ENCODE measurements around the gene FOXL2. TPM values are rescaled to one million over a fixed set of nuclear protein-coding genes. Genes with fewer than 3 reads are reported as not detected.

FOXL2 gene
- total and polyA plus RNA-seq, 9 of the 15 experiments (the other 6 are each of a cell fraction or from before 2014, with no cell fraction given) = 0.27 to 22.1 (median 3.2) TPM

GRCh38 chr3:138938056-138938876 lies 8.7 kb downstream of the FOXL2 start:
- Histone ChIP-seq H3K79me2 (ENCODE audit: control insufficient read depth, insufficient read depth, low read length) (peaks cover 24% of the 10 kb centered on the region), H4K20me1 (replicated peaks; ENCODE audit: control insufficient read depth, insufficient read depth, low read length) (no peaks in the 10 kb centered on the region; the same call in 1 of the 2 replicates), H3K36me3 (ENCODE audit: control insufficient read depth, insufficient read depth, low read length) (peaks cover 20% of the 10 kb centered on the region), H3K9me3 (replicated peaks; ENCODE audit: control insufficient read depth, insufficient read depth, low read depth, low read length) (no peaks in the 10 kb centered on the region), H2AFZ (ENCODE audit: low read depth, low read length) (no peak overlapping the region), H3K4me1 (replicated peaks in 1 of 2; ENCODE audit: control insufficient read depth in 2 of 2, insufficient read depth in 2 of 2, low read length in 2 of 2) (peaks cover 18 to 55% of the 10 kb centered on the region in 2 experiments; a peak in 4 of 5 replicates), H3K9me1 (ENCODE audit: control insufficient read depth, insufficient read depth, low read length) (no peaks in the 10 kb centered on the region), H3K4me2 (ENCODE audit: insufficient read depth, low read length) (no peak overlapping the region; the same call in 1 of the 2 replicates), H3K27me3 (ENCODE audit: control insufficient read depth in 2 of 2, insufficient read depth in 2 of 2, low read length in 2 of 2) (no peaks in the 10 kb centered on the region), H3K27ac (ENCODE audit: extremely low read depth, low read depth, low read length) (no peak overlapping the region), H3K9ac (ENCODE audit: insufficient read depth in 1 of 2, low read depth in 2 of 2, low read length in 2 of 2) (no peak overlapping the region), H3K4me3 (no peak overlapping the region)
- in situ Hi-C loops (cut with MboI) (loop anchor here (5.0 to 25.0 kb wide), 3 partner anchors 394 to 876 kb away; no protein-coding TSS in a partner anchor), intact Hi-C loops (cut with micrococcal nuclease) (loop anchor here (5.0 kb wide), 1 partner anchor 389 kb away; no protein-coding TSS in a partner anchor)
- POLR2A ChIA-PET = interaction anchor here (0.6 to 1.2 kb wide), 2 partner anchors 13 to 277 kb away, joined by 3 read pairs; no protein-coding TSS in a partner anchor
- ATAC-seq = no peak
- CTCF ChIA-PET (ENCODE audit: low intra/inter-chr PET ratio) = no interaction called here
- no TSS peak for BruUV-seq (replicated peaks)
- peak in 1 of 4 experiments; percentile 48 for DNase-seq (ENCODE audit: extremely low read depth in 1 of 4, low spot score in 3 of 4)
- 61% methylated on average over 19 of the region's 48 CpGs for WGBS (ENCODE audit: insufficient coverage, low coverage, missing lambda C conversion rate)
- FAIRE-seq = no peak
- no peak for TF ChIP-seq PCBP1 (IDR thresholded peaks at IDR 0.05; ENCODE audit: low read depth, low read length, poor library complexity, severe bottlenecking)
- TF ChIP-seq MLX (CRISPR knock-in tag; conservative IDR thresholded peaks at IDR 0.05) = no peak
- 0 out of 2 replicates have a peak, but pooled peaks have one; percentile 10 for TF ChIP-seq RBFOX2 (IDR thresholded peaks at IDR 0.05; ENCODE audit: low read depth, low read length)
- TF ChIP-seq ATF2 (CRISPR knock-in tag; IDR thresholded peaks at IDR 0.05) = no peak
- TF ChIP-seq, protein P1, sequence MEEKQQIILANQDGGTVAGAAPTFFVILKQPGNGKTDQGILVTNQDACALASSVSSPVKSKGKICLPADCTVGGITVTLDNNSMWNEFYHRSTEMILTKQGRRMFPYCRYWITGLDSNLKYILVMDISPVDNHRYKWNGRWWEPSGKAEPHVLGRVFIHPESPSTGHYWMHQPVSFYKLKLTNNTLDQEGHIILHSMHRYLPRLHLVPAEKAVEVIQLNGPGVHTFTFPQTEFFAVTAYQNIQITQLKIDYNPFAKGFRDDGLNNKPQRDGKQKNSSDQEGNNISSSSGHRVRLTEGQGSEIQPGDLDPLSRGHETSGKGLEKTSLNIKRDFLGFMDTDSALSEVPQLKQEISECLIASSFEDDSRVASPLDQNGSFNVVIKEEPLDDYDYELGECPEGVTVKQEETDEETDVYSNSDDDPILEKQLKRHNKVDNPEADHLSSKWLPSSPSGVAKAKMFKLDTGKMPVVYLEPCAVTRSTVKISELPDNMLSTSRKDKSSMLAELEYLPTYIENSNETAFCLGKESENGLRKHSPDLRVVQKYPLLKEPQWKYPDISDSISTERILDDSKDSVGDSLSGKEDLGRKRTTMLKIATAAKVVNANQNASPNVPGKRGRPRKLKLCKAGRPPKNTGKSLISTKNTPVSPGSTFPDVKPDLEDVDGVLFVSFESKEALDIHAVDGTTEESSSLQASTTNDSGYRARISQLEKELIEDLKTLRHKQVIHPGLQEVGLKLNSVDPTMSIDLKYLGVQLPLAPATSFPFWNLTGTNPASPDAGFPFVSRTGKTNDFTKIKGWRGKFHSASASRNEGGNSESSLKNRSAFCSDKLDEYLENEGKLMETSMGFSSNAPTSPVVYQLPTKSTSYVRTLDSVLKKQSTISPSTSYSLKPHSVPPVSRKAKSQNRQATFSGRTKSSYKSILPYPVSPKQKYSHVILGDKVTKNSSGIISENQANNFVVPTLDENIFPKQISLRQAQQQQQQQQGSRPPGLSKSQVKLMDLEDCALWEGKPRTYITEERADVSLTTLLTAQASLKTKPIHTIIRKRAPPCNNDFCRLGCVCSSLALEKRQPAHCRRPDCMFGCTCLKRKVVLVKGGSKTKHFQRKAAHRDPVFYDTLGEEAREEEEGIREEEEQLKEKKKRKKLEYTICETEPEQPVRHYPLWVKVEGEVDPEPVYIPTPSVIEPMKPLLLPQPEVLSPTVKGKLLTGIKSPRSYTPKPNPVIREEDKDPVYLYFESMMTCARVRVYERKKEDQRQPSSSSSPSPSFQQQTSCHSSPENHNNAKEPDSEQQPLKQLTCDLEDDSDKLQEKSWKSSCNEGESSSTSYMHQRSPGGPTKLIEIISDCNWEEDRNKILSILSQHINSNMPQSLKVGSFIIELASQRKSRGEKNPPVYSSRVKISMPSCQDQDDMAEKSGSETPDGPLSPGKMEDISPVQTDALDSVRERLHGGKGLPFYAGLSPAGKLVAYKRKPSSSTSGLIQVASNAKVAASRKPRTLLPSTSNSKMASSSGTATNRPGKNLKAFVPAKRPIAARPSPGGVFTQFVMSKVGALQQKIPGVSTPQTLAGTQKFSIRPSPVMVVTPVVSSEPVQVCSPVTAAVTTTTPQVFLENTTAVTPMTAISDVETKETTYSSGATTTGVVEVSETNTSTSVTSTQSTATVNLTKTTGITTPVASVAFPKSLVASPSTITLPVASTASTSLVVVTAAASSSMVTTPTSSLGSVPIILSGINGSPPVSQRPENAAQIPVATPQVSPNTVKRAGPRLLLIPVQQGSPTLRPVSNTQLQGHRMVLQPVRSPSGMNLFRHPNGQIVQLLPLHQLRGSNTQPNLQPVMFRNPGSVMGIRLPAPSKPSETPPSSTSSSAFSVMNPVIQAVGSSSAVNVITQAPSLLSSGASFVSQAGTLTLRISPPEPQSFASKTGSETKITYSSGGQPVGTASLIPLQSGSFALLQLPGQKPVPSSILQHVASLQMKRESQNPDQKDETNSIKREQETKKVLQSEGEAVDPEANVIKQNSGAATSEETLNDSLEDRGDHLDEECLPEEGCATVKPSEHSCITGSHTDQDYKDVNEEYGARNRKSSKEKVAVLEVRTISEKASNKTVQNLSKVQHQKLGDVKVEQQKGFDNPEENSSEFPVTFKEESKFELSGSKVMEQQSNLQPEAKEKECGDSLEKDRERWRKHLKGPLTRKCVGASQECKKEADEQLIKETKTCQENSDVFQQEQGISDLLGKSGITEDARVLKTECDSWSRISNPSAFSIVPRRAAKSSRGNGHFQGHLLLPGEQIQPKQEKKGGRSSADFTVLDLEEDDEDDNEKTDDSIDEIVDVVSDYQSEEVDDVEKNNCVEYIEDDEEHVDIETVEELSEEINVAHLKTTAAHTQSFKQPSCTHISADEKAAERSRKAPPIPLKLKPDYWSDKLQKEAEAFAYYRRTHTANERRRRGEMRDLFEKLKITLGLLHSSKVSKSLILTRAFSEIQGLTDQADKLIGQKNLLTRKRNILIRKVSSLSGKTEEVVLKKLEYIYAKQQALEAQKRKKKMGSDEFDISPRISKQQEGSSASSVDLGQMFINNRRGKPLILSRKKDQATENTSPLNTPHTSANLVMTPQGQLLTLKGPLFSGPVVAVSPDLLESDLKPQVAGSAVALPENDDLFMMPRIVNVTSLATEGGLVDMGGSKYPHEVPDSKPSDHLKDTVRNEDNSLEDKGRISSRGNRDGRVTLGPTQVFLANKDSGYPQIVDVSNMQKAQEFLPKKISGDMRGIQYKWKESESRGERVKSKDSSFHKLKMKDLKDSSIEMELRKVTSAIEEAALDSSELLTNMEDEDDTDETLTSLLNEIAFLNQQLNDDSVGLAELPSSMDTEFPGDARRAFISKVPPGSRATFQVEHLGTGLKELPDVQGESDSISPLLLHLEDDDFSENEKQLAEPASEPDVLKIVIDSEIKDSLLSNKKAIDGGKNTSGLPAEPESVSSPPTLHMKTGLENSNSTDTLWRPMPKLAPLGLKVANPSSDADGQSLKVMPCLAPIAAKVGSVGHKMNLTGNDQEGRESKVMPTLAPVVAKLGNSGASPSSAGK (IDR thresholded peaks at IDR 0.05) = peak; percentile 36; the same call in 1 of the 2 replicates
